GM12892 (cell line): ENCODE measurements around the gene RPE.

Experiments used
- POLR2A ChIP-seq: IDR thresholded peaks from 2 replicates; pipeline ENCODE4 v1.6.1; 2011; ENCODE audit warnings: low read depth, low read length, control low read depth
- TAF1 ChIP-seq: IDR thresholded peaks from 2 replicates; pipeline ENCODE4 v1.6.1; 2011; ENCODE audit warnings: low read depth, mild to moderate bottlenecking, control low read depth, low read length, borderline replicate concordance

DNA sequence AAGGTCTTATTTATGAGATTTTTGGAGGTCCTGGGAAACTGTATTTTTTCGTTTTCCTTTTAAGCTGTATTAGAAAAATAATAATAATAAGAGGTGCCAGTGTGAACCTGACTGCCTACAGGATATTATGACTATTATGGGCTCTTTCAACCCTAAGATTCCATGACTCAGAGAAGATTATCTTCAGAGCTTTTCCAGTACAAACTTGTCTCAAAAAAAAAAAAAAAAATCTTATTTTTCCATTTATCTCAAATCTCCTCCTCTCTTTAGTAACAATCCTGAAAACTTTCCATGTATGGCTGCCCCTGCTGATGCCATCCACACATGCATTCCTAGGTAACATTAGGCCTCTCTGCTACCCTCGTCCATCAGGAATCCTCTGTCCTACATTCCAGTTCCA, 36.7 kb upstream of the RPE start:
- TF ChIP-seq POLR2A, result no peak
- TF ChIP-seq TAF1, result no peak
